NB4 (cell line): ENCODE results near the gene CRHR2.

Experiments
- POLR2A ChIP-seq: IDR thresholded peaks from 2 replicates; pipeline ENCODE4 v1.6.1; 2011; ENCODE audit warnings: mild to moderate bottlenecking; ENCODE audit not compliant: insufficient read length; ENCODE audit errors: extremely low read depth
- TF ChIP-seq, protein P1 (sequence below): IDR thresholded peaks from one replicate; pipeline ENCODE4 v1.5.1; 2012; ENCODE audit warnings: low read depth, low read length

DNA sequence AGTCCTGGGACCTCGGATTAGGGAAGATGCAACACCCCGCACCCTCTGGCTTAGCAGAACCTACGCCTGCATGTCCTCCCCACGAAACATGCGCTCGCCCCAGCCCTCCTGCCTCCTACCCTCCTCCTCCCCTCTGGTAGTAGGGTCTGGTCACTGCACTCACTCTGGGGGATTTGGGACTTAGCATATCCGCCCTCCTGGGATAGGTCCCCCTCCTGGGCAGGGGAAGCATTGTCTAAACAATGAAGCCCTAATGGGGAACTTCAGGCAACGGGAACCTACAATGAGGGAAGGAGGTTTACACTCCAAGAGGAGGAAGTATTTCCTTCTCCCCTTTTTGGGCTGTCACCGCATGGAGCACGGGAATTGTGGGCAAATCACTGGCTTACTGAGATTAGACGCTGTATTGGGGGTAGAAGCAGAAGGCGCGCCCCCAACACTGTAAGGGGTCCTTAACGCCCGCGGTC is 892 bp downstream of the CRHR2 start:
- TF ChIP-seq, protein P1, sequence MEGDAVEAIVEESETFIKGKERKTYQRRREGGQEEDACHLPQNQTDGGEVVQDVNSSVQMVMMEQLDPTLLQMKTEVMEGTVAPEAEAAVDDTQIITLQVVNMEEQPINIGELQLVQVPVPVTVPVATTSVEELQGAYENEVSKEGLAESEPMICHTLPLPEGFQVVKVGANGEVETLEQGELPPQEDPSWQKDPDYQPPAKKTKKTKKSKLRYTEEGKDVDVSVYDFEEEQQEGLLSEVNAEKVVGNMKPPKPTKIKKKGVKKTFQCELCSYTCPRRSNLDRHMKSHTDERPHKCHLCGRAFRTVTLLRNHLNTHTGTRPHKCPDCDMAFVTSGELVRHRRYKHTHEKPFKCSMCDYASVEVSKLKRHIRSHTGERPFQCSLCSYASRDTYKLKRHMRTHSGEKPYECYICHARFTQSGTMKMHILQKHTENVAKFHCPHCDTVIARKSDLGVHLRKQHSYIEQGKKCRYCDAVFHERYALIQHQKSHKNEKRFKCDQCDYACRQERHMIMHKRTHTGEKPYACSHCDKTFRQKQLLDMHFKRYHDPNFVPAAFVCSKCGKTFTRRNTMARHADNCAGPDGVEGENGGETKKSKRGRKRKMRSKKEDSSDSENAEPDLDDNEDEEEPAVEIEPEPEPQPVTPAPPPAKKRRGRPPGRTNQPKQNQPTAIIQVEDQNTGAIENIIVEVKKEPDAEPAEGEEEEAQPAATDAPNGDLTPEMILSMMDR = no peak
- TF ChIP-seq POLR2A = no peak
